Neuron (in vitro differentiated cells): ENCODE results near the gene SH3GL3.

Source experiments
- H2AFZ ChIP-seq: one replicate; pipeline ENCODE4 v1.6.1; 2013; ENCODE audit warnings: low read depth, mild to moderate bottlenecking, inconsistent platforms, low read length, moderate library complexity
- H3K27me3 ChIP-seq: one replicate; pipeline ENCODE4 v1.6.1; 2013; ENCODE audit warnings: low read length; ENCODE audit not compliant: insufficient read depth
- H3K36me3 ChIP-seq: one replicate; pipeline ENCODE4 v1.6.1; 2013; ENCODE audit warnings: low read length; ENCODE audit not compliant: insufficient read depth
- H3K4me1 ChIP-seq: one replicate; pipeline ENCODE4 v1.6.1; 2013; ENCODE audit warnings: low read length; ENCODE audit not compliant: insufficient read depth
- H3K4me3 ChIP-seq: 2 replicates; pipeline ENCODE4 v1.5.1; 2013; ENCODE audit warnings: mild to moderate bottlenecking, low read length, moderate library complexity
- H3K9me3 ChIP-seq: one replicate; pipeline ENCODE4 v1.6.1; 2013; ENCODE audit warnings: low read length

SH3GL3 gene

GRCh38 chr15:83538682-83539081, 91.5 kb downstream of the SH3GL3 start:
- H3K4me1 ChIP-seq, result no peaks in the 10 kb centered on the region
- H3K9me3 ChIP-seq, result no peaks in the 10 kb centered on the region
- no peak overlapping the region for H3K4me3 ChIP-seq
- H2AFZ ChIP-seq, result no peak overlapping the region
- H3K27me3 ChIP-seq, result no peaks in the 10 kb centered on the region
- H3K36me3 ChIP-seq, result no peaks in the 10 kb centered on the region

- Histone ChIP-seq H3K36me3 (no peaks in the 10 kb centered on the region), H3K9me3 (no peaks in the 10 kb centered on the region), H3K4me1 (no peaks in the 10 kb centered on the region), H2AFZ (no peak overlapping the region), H3K27me3 (no peaks in the 10 kb centered on the region), H3K4me3 (no peak overlapping the region)
Measured at GRCh38 chr15:83545804-83546511, 98.8 kb downstream of the SH3GL3 start.

DNA sequence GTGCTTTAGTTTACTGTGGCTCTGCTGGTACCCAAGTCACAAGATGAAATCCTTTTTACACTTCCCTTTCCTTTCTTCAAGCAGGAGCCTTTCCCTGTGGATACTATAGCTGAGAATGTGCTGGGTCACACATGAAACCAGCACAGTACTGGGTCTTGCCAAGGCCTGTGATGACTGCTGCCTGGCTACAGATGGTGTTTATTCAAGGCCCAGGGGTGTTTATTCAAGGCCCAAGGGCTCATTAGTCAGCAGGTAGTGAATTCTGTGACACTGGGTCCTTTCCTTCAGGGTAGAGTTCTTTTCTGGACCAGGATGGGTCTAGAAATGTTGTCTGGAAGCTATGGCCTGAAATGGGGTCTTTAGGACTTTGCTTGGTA, 99.4 kb downstream of the SH3GL3 start:
- Histone ChIP-seq H3K4me3 (no peak overlapping the region), H3K4me1 (no peaks in the 10 kb centered on the region), H3K27me3 (no peaks in the 10 kb centered on the region), H3K9me3 (no peaks in the 10 kb centered on the region), H2AFZ (no peak overlapping the region), H3K36me3 (no peaks in the 10 kb centered on the region)

- Histone ChIP-seq H2AFZ (no peak overlapping the region), H3K27me3 (no peaks in the 10 kb centered on the region), H3K4me1 (no peaks in the 10 kb centered on the region), H3K9me3 (no peaks in the 10 kb centered on the region), H3K4me3 (no peak overlapping the region), H3K36me3 (no peaks in the 10 kb centered on the region)
Measured at GRCh38 chr15:83547168-83547567, 100.0 kb downstream of the SH3GL3 start.

GRCh38 chr15:83549623-83550022, 102.5 kb downstream of the SH3GL3 start:
- Histone ChIP-seq H3K27me3 (no peaks in the 10 kb centered on the region), H3K4me1 (no peaks in the 10 kb centered on the region), H2AFZ (no peak overlapping the region), H3K36me3 (no peaks in the 10 kb centered on the region), H3K4me3 (no peak overlapping the region), H3K9me3 (no peaks in the 10 kb centered on the region)

DNA sequence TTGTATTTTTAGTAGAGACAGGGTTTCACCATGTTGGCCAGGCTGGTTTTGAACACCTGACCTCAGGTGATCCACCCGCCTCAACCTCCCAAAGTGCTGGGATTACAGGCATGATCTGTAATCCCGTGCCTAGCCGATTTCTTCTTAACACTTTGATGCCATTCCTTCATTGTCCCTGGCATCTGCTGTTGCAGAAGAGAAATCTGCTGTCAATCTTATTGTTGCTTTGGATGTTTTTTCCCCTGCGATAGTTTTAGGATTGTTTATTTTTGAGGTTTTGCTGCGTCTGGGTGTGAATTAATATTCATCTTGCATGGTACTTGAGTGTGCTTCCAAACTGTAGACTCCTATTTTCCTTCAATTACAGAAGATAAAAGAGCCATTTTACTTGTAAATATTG, 107.4 kb downstream of the SH3GL3 start:
- Histone ChIP-seq H2AFZ (no peak overlapping the region), H3K27me3 (no peaks in the 10 kb centered on the region), H3K36me3 (no peaks in the 10 kb centered on the region), H3K9me3 (no peaks in the 10 kb centered on the region), H3K4me3 (no peak overlapping the region), H3K4me1 (no peaks in the 10 kb centered on the region)

DNA sequence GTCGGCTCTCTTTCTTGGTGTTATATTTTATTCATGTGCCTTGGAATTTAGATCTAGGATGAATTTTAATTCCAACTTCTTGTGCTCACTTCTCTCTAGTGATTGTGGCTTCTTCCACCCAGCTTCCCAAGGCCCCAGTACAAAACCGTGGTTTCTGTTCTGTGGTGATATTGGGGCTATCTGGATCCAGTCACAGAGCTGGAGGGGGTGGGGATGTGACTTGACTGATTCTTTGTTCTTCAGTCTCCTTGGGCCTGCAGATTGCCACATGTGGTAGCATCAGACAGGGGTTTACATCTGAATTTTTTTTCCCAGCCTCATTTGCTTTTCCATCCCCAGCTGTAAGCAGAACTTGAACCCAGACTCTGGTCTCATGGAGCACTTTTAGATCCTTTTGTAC, 108.2 kb downstream of the SH3GL3 start:
- H3K27me3 ChIP-seq, result no peaks in the 10 kb centered on the region
- H3K36me3 ChIP-seq, result no peaks in the 10 kb centered on the region
- H2AFZ ChIP-seq, result no peak overlapping the region
- no peaks in the 10 kb centered on the region for H3K9me3 ChIP-seq
- no peaks in the 10 kb centered on the region for H3K4me1 ChIP-seq
- no peak overlapping the region for H3K4me3 ChIP-seq

DNA sequence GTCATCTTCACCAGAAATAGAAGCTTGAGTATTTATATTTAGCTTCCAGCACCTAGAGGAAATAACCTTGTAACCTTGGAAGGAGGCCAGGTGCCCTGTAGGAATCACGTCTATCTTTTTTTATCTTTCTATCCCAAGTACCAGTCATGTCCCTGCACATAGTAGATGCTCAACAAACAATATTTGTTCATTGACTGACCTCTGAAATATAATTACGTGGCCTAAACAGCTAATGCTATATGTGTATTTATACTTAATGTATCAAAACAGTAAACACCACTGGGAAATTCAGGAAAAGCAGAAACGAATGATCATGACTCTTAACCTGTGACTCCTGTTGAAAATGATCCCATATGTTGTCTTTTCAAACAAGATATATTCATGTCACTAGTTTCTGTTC, 108.9 kb downstream of the SH3GL3 start:
- H3K27me3 ChIP-seq, result no peaks in the 10 kb centered on the region
- H2AFZ ChIP-seq, result no peak overlapping the region
- no peaks in the 10 kb centered on the region for H3K36me3 ChIP-seq
- no peak overlapping the region for H3K4me3 ChIP-seq
- H3K9me3 ChIP-seq, result no peaks in the 10 kb centered on the region
- H3K4me1 ChIP-seq, result no peaks in the 10 kb centered on the region

DNA sequence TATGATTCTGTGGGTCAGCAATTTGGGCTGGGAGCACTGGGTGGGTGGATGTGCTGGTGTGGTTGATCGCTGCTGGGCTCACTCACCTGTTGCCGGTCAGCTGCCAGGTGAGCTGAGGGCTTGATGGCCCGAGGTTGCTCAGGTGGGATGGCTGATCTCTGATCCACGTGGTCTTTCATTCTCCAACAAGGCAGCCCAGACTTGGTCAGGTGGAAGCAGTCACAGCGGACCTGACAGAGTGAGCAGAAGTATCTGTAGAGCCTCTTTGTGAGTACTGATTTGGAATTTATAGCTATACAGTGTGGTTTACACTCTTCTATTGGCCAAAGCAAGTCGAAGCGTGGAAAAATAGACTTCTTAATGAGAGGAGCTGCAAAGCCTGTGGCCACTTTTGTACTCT, 109.6 kb downstream of the SH3GL3 start:
- no peaks in the 10 kb centered on the region for H3K9me3 ChIP-seq

DNA sequence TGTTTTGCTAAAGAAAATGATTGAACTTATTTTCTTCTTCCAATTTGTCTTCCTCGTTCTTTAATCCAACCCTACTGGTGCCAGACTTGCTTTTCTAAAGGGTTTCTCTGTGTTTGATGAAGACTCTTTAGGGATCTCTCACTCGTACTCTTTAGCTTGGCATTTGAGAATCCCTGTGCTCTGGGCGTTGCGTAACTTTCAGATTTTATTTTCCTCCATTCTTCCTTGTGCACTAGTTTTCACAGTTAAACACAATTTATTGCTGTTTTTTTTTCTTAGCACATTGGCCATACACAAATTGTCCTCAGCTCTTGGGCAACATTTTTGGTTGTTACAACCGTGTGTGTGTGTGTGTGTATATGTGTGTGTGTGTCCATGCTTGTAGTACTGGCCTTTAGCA, 111.0 kb downstream of the SH3GL3 start:
- Histone ChIP-seq H3K36me3 (no peaks in the 10 kb centered on the region), H3K4me1 (no peaks in the 10 kb centered on the region), H3K27me3 (peaks cover under 1% of the 10 kb centered on the region), H2AFZ (no peak overlapping the region), H3K9me3 (no peaks in the 10 kb centered on the region), H3K4me3 (no peak overlapping the region)

More for the DNA sequence above, 109.6 kb downstream of the SH3GL3 start:
- Histone ChIP-seq H2AFZ (no peak overlapping the region), H3K27me3 (no peaks in the 10 kb centered on the region), H3K36me3 (no peaks in the 10 kb centered on the region), H3K4me3 (no peak overlapping the region), H3K4me1 (no peaks in the 10 kb centered on the region)

- Histone ChIP-seq H3K27me3 (peaks cover 3% of the 10 kb centered on the region), H2AFZ (no peak overlapping the region), H3K4me3 (no peak overlapping the region), H3K4me1 (no peaks in the 10 kb centered on the region), H3K36me3 (no peaks in the 10 kb centered on the region), H3K9me3 (no peaks in the 10 kb centered on the region)
Measured at GRCh38 chr15:83559310-83559966, 112.3 kb downstream of the SH3GL3 start.

GRCh38 chr15:83561661-83562060, 114.5 kb downstream of the SH3GL3 start:
- Histone ChIP-seq H3K27me3 (peaks cover 3% of the 10 kb centered on the region), H2AFZ (no peak overlapping the region), H3K4me3 (no peak overlapping the region), H3K4me1 (no peaks in the 10 kb centered on the region), H3K9me3 (no peaks in the 10 kb centered on the region), H3K36me3 (no peaks in the 10 kb centered on the region)

DNA sequence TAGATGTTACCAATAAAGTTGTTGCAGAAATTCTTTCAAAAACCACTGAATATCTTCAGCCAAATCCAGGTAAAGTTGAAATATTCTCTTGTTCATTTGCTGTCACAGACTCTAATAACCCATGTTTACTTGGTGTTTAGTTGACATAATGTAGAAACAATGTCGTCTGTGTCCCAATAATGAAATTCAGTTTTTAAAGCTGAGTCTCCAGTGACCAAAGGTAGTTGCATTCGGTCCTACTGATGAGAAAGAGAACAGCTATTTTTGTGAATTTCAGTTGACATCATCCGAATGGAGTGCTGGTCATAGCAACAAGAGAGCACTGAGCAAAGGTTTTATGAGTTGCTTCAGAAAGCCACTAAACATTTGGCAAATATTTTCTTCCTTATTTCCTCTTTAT, 118.0 kb downstream of the SH3GL3 start:
- Histone ChIP-seq H3K36me3 (no peaks in the 10 kb centered on the region), H3K4me1 (no peaks in the 10 kb centered on the region), H3K9me3 (no peaks in the 10 kb centered on the region), H2AFZ (no peak overlapping the region), H3K4me3 (no peak overlapping the region), H3K27me3 (peaks cover 3% of the 10 kb centered on the region)
